Testis (tissue), 2 donors: ENCODE results near the gene LHX5.

Experiments
- CTCF ChIP-seq, 3 experiments: fragments of 450-650 bp in 2 of 3; fragments of 200-600 bp in 1 of 3; sonication (generic) in 1 of 3; IDR thresholded peaks; one replicate each; pipeline ENCODE4 v1.5.1; 2016 to 2019; ENCODE audit warnings: antibody characterized with exemption in 3 of 3, mild to moderate bottlenecking in 2 of 3, moderate library complexity in 1 of 3
- POLR2A ChIP-seq: fragments of 450-650 bp; IDR thresholded peaks from one replicate; pipeline ENCODE4 v1.6.1; 2017; ENCODE audit warnings: antibody characterized with exemption, mild to moderate bottlenecking, moderate library complexity

GRCh38 chr12:113497693-113498092 is 26.0 kb upstream of the LHX5 start:
- TF ChIP-seq CTCF (IDR thresholded peaks at IDR 0.05) (no peak), POLR2A (no peak)
